Measurements from ENCODE around the gene TRIM10.
"Not testable (repeated sequence)": the region's sequence is repeated elsewhere in the genome, so short reads cannot be mapped to it uniquely, and the experiment has no call there.

TRIM10 gene

DNA sequence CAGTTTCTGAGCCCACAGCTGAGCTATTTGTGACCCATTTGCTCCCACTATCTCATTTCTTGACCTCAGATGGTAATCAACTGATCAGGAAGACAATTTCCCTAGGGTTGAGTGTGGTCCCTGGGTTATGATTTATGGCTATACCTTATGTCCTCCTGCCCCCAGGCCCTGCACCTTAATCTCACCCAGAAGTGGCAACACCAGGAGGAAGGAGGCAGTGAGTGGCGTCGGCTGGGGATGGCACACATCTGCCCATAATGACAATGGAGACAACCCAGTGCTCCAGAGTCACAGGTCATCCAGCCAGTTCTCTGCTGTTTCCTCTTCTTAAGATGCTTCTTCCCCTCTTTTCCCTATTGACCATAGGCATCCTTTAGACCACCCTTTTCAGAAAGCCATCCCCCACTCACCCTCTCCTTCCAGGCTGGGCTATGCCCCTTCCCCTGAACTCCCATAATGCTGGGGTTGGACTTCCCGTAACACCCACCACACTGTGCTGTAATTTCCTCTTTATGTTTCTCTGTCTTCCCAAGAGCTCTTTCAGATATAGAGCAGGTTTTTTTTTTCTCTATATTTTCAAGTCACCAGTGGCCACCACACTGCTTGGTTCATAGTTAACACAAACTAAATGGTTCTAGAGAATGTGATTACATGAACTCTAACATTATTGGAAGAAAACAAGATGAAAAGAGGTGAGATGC, 8.0 kb downstream of the TRIM10 start:
- no peak for DNase-seq

DNA sequence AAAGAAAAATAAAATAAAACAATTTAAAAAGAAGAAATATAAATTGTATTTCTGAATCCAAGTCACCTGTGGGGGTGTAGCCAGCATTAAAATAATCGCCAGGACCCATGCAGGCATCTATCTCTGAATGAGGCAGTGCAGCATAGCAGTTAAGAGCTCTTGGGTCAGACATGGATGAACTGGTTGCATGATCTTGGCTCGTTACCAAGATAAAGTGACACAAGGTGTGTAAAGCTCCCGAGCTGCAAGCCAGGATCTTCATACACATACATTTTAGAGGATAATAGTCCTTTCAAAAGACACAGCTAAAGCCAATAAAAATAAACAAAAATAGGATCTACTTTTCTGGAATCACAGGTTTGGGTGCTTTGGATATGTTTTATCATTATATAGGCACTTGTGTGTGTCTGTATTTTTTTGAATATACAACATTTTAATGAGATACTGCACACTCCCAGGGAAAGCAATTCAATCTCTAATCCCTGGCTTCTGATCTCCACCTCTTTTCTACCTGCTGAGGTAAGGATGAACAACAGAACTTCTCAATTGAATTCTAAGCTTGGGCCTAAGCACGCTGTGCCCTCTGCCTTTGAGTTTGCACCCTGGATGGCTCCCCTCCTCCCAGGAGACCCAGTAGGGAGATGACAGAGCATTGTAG, 8.9 kb downstream of the TRIM10 start:
- peak; percentile 49 for DNase-seq

DNA sequence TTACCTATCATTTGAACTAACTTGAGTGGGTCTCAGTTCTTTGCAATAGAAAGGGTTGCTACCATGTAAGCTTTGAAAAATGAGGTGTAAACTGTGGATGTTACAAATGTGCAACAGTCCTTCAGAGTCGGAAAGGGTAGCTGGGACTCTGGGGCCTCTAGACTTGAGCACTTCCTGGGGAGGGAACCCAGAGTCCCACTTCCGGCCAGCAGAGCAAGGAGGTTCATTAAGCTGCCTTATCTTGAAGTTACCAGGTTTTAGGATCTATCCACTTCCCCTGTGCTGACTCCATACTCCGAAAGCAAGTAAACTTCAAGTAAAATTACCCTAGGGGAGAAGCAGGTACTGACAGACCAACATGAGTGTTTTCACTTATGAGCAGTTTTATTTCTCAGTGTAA, 9.4 kb downstream of the TRIM10 start:
- DNase-seq, result peak; percentile 83

DNA sequence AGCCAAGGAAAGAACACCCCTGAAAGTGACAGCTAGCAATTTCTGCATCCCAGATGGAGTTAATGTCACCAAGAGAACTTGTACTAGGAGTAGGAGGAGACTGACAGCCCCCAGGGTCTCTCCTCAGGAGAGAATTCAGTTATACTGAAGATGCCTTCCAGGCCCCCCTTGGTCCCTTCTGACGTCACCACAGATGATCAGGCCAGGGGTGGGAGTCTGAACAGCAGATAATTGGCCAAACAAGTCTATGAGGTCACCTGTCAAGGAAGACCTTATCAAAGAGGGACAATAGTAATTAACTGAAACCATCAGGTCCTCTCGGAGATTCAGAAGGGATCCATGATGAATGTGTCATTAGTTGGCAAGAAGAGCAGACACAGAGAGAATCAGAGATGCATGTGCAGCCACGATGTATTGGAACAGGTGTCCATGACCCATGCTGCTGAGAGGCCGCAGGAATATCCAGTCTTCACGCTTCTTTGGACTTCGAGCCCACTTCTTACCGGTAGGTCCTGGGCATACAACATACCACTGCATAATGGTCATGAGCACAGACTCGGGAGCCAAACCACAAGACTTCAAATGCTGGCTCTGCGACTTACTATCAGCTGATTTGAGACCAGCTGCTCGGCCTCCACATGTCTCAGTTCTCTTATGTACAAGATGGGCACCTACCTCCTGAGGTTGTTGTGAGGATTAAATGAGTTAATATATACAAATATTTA, 10.2 kb downstream of the TRIM10 start:
- no peak for DNase-seq

DNA sequence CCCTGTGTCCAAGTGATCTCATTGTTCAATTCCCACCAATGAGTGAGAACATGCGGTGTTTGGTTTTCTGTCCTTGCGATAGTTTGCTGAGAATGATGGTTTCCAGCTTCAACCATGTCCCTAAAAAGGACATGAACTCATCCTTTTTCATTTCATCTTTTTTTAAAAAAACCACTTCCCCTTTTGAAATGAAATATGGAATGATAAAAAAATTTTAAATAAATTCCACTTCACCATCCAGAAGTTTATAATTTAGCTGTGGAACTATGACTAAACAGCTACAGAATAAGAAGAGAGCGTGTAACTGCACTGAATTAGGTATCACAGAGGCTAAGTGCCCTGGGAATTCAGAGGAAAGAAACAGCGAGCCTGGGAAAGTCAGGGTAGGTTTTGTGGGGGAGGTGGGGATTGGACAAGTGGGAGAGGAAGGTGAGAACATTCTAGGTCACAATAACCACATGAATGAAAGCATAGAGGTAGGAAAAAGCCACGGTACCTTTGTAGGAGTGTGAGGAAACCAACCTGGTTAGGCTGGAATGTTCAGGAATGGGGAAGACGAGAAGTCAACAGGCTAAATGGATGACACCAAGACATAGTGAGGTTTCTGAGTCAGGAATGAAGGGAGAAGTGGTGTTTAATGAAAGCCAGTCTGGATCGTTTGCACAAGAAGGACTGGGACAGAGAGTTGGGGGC, 11.0 kb downstream of the TRIM10 start:
- DNase-seq, result no peak

DNA sequence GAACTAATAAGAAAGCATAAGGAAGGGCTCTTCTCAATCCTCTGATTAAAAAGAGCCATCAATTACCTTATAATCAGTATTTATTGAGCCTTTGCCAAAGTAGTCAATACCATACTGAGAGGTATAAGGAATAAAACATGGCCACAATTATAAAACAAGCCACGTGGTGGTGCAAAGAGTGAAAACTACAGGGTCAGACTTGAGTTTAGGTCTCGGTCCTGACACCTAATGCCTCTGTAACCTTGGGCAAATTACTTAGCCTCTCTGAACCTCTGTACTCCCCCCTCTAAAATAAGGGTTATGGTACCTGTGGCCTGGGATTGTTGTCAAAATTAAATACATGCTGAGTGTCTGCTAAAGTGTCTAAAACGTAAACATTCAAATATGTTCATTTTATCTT, 11.8 kb downstream of the TRIM10 start:
- no peak for DNase-seq

DNA sequence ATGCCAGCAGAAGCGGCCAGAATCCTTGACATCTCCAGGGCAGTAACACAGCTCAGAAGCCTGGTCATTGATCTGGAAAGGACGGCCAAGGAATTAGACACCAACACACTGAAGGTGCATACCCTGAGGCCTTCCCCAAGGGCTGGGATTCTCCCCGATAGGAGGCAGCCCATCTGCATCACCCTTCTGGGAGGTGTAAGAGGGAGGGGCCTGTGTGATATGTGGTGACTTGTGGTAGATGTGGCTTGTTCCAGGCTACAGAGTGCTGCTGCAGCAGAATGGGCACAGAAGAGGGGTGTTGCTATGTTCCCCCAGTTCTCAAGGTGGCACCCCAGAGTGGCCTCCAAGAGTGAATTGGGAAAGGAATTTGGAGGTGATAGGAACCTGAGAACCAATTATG, 13.9 kb downstream of the TRIM10 start:
- DNase-seq, result no peak

DNA sequence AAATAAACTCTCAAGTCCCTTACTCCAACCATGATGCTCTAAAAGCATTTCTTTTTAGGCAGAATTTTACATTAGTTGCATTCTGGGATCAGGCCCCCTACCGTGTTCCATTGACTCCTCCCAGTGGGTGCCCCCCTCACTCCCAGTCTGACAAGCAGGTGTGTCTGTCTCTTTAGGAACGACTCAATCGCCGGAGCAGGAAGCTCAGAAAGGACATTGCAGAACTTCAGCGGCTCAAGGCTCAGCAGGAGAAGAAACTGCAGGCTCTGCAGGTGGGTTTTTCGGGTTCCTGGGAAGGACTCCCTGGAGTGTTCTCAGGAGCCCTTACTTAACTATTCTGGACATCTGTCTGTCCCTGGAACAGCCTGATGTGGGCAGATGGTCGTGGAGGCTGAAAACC, 15.2 kb downstream of the TRIM10 start:
- DNase-seq, result no peak

DNA sequence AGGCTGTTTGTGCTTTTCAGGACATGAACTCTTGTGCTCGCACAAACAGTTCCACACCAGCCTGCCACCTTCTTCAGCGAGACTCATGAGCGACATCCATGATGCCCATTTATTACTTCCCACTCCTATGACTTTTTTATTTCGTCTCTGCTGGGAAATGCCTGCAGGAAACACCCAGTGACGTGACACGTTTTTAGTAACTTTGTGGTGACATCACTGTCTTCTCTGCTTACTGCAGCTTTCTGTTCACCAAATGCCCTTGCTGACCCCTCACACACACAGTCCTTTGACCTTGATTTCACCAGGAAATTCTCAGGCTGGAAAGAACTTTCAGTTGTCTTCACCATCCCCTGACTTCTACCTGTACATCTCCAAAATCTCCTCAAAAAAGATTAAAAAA, 16.2 kb downstream of the TRIM10 start:
- no peak for DNase-seq

DNA sequence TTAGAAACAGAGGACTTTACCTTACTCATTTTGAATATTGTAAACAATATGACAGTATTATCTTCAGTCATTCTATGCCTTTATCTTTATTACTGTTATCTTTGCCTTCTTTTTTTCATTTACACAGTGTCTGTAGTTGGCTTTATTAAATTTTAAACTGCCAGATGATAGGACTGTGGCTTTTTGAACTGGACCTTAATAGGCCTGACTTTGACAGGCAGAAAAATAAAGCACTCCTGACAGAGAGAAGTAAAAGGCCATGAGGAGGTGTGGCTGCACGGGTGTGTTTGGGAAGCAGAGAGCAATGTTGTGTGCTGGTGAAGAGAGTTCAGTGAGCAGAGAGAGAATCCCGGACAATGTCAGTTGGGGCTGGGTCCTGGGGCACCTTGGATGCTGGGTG, 17.2 kb downstream of the TRIM10 start:
- no peak for DNase-seq

DNA sequence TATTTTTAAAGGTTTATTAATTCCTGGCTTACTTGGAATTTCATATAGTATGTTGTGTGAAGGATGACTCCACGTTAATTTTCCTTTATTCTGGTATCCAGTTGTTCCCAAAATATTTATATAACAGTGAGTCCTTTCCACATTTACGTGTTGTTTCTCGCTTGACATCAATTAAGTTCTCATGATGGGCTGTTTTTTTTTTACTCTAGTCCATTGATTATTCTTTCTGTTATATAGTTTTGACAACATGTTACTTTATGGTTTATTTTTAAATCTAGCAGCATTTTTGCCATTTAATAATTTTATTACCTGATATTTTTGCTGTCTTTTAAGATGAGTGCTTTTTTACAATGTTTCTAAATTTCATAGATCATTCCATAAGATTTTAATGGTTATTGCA, 18.3 kb downstream of the TRIM10 start:
- no peak for DNase-seq

DNA sequence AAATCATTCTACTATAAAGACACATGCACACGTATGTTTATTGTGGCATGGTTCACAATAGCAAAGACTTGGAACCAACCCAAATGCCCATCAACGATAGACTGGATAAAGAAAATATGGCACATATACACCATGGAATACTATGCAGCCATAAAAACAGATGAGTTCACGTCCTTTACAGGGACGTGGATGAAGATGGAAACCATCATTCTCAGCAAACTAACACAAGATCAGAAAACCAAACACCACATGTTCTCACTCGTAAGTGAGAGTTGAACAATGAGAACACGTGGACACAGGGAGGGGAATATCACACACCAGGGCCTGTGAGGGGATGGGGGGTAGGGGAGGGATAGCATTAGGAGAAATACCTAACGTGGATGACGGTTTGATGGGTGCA, 20.8 kb downstream of the TRIM10 start:
- DNase-seq, result not testable (repeated sequence)

DNA sequence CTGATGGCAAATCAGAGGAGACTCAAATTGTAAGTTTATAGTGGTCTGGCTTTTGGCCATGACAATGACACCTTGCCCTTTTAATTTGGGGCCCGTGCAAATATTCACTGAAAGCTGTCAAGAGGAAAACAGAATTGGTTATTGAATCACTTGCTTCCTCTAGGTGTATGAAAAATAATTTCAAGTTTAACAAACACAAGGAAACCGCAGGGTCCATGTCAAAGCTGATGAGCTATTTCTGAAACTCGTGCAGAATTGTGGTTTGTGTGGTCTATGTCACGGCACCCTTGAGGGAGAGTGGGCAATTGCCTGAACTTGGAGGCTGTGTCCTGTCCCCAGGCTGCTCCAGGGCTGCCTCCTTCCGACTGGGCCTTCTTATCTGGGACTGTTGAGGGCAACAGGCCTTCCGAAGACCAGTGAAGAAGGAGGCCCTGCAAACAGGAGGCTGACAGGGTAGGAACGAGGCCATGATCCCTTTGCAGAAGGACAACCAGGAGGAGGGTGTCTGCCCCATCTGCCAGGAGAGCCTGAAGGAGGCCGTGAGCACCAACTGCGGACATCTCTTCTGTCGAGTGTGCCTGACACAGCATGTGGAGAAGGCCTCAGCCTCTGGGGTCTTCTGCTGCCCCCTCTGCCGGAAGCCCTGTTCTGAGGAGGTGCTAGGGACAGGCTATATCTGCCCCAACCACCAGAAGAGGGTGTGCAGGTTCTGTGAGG, 24.3 kb downstream of the TRIM10 start:
- DNase-seq, result no peak

DNA sequence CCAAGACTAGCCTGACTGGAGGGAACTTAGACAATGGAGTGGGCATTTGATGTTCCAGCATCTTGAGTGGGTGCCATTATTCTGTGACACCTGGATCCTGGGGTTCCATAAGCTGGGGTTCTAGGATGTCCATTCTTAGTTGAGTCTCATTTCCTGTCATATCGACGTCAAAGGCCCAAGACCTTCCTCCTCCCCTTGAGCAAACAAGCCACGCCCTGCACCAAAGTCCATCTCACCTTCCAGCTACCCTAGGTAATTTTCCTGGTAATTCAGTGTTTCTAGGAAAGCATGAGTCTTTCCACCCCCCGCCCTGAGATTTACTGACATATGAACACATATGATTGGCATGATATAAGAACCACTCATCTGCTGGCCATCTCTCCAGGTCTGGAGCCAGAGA, 25.3 kb downstream of the TRIM10 start, which contains the start of gene TRIM40:
TRIM40 (plus strand) TSS at position 384 of the 400 bp plus-strand sequence. CDS start 897 bp downstream, outside the sequence.
- no peak for DNase-seq

DNA sequence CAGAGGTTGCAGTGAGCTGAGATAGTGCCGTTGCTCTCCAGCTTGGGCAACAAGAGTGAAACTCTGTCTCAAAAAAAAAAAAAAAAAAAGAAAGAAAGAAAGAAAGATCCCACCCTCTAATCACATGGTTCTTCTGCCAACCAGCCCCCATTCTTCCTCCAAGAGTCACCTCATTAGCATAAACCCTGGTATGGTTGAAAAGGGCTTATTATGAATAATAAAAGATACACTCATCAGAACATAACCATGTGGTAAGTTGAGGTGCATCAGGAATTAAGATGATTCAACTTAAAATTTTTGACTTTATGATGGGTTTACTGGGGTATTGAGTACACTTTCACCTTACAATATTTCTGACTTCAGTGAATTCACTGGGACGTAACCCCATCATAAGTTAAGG, 25.9 kb downstream of the TRIM10 start:
- DNase-seq, result no peak

DNA sequence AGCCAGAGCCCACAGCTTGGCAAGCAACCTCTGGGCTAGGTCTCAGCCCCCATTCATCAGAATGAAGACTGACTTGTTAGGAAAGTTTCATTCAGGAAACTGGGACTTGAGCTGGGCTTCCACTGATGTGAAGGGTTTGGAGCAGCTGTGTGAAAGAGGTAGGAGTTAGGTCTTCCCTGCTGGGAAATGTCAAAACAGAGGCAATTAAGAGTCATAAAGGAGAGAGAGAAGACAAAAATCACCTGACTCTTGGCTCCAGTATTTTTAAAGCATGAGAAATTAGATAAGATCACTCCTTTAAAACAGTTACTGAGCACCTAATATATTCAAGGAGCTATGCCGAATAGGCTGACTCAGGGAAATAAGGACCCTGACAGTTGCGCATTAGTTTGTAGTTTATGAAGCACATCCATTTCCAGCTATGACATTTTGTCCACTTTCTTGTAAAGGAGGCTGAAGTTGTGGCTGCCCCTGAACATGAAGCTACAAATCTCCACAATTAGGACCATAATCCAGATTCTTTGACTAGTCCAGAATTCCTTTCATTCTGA, 29.0 kb downstream of the TRIM10 start:
- DNase-seq, result no peak

DNA sequence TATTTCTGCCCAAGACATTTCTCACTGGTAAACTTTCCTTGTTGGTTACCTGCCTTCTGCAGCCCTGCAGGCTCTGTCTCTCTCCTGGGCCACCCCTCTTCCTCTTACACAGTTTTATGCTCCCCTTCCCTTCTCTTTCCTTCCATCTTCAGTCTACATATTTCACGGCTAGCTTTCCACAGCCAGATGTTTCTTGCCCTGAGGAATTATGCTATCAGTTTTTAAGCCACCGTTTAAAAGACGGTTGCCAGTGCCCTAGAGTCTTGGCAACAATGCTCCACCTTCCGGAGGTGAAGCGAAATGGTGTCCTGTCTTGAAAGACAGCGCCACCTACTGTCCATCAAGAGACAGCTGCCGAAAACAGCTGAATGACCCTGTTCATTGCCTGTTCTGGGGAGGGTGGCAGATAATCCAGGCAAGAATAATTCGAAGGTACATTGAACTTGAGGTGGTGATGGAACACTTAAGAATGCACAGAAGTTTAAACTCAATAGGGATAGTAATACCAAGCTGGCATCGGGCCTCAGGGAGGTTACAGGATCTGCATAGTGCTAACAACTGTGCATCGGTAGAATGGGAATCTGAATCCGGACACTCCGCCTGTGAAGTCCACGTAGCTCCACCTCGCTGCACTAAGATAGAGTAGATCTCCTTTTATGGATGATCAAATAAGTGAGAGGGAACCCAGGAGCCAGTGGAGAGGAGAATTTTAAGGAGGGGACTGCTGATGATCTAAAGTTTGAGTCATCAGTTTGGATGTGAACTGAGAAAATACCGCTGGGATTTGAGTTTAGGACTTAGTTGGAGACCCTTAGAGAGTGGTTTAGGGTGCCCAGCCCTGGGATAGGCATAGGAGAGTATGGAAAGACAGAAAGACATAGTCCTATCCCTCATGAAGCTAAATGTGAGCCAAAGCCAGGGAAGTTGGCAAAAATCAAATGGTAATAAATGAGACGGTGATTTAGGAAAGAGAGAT, 29.8 kb downstream of the TRIM10 start:
- peak; percentile 96 for DNase-seq

DNA sequence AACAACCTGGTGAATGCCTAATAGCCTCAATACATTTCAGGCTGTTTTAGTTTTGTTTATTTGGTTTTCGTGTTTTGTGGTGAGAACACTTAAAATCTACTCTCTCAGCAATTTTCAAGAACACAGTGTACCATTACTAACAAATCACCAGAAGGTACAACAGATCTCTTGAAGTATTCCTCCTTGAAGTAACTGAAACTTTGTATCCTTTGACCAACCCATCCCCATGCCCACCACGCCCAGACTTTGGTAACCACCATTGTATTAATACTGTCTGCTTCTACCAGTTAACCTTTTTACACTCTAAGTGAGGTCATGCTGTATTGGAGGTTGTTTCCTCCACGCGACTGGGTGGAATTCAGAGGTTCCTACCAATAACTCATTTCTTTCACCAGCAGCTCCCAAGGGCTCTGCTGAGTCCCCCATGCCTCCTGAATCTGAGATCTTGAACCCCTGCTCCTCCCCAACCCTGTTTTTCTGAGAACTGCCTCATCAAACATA, 30.8 kb downstream of the TRIM10 start:
- no peak for DNase-seq

DNA sequence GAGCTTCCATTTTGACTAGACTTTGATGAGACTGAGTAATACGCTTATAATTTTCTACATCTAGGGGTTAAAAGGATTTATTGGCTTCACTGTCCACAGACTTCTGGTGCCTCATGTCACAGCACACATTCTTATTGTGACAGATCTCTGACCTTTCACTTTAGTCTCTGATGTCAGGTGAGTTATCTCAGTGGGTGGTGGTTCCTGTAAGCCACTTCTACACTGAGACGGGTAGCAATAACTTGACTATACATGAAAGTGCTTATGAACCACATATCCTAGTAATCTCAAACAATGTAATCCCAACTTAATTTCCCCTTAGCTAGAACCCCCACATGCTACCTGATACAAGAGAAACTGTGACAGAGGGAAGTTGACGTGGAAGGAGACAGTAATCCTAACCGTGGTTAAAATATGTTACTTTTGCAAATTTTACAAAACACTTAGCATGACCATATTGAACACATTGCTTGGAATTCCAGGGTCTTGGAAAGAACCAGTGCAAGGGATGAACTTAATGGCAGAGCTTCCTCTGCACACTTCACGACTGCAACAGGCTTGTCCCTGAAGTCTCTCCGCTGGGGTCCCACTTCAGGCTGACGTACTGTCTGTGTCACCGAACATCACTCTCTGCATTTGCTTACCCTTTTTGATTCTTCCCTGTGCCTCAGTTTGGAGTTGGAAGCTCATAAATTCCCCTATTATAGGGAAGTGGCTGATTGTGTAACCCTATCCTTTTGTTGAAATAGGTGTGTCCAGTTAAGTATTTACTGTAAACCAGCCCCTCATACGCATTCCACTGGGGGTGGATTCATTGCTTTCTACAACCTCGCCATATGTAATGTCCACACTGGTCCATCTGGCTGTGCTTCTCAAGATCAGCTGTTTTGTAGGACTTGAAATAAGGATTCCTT, 31.5 kb downstream of the TRIM10 start:
- no peak for DNase-seq
